IMR-90 (cell line): ENCODE measurements around the gene BRAF.
"Not testable (repeated sequence)": the region's sequence is repeated elsewhere in the genome, so short reads cannot be mapped to it uniquely, and the experiment has no call there.

ENCODE experiments used
- BHLHE40 ChIP-seq: fragments of 150-350 bp; IDR thresholded peaks from 2 replicates; pipeline ENCODE4 v1.6.1; 2016; ENCODE audit warnings: mild to moderate bottlenecking, low read depth, low read length
- CTCF ChIP-seq: conservative IDR thresholded peaks from 2 replicates; pipeline ENCODE4 v1.5.1; 2012; ENCODE audit warnings: mild to moderate bottlenecking, low read depth, low read length, improper control_type of control experiment

- not testable (repeated sequence) for TF ChIP-seq CTCF, BHLHE40
Observed at GRCh38 chr7:140743255-140743654, 181.5 kb downstream of the BRAF start.
